ENCODE results near the gene MAP3K10. TPM values are rescaled to one million over a fixed set of nuclear protein-coding genes. Genes with fewer than 3 reads are reported as not detected.

The MAP3K10 gene
- total RNA-seq, 1 experiment from 2014 or later = 11.8 TPM

DNA sequence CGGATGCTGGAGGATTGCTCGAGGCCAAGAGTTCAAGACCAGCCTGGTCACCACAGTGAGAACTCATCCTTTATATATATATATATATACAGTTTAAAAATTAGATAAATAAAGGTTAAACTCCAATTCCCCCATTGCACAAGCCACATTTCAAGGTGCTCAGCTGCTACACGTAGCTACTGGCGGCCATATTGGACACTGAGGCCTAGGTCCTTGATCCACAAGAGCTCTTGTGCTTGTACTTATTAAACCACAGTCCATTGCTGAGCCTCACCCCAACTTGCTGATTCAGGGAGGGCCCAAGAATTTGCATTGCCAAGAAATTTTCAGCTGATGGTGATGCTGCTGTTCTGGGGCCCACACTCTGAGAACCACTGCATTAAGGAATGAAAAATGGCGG, 17.4 kb downstream of the MAP3K10 start:
- no peaks in the 10 kb centered on the region for H3K4me1 Mint-ChIP-seq (ENCODE audit: low read depth, unreplicated experiment)
- CTCF ChIA-PET = no interaction called here

DNA sequence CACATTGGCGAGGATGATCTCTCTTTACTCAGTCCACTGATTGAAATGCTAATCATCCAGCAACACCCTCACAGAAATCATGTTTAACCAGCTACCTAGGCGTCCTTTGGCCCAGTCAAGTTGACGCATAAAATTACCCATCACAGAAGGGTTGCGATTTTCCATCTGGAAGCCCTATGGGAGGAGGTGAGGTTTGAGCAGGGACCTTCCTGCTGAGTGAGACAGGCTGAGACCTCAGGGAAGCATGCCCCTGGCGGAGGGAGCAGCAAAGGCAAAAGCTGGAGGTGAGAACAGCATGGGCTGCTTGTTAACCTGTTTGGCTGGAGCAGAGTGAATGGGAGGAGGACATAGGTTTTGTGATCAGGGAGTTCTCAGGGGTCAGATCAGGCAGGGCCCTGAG, 19.7 kb downstream of the MAP3K10 start:
- TF ChIP-seq, protein P1, sequence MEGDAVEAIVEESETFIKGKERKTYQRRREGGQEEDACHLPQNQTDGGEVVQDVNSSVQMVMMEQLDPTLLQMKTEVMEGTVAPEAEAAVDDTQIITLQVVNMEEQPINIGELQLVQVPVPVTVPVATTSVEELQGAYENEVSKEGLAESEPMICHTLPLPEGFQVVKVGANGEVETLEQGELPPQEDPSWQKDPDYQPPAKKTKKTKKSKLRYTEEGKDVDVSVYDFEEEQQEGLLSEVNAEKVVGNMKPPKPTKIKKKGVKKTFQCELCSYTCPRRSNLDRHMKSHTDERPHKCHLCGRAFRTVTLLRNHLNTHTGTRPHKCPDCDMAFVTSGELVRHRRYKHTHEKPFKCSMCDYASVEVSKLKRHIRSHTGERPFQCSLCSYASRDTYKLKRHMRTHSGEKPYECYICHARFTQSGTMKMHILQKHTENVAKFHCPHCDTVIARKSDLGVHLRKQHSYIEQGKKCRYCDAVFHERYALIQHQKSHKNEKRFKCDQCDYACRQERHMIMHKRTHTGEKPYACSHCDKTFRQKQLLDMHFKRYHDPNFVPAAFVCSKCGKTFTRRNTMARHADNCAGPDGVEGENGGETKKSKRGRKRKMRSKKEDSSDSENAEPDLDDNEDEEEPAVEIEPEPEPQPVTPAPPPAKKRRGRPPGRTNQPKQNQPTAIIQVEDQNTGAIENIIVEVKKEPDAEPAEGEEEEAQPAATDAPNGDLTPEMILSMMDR (IDR thresholded peaks at IDR 0.05; ENCODE audit: insufficient read depth in 1 of 2, low read depth in 1 of 2, low read length in 1 of 2, severe bottlenecking in 1 of 2, unreplicated experiment in 1 of 2) = no peak
- no TSS peak for BruUV-seq (replicated peaks)
- Histone ChIP-seq H3K4me3 (ENCODE audit: low read depth, low read length) (no peak overlapping the region), H3K4me1 (no peaks in the 10 kb centered on the region), H3K36me3 (ENCODE audit: control insufficient read depth, insufficient read depth, low read length) (no peaks in the 10 kb centered on the region; the same call in 1 of the 2 replicates), H3K27me3 (replicated peaks; ENCODE audit: control insufficient read depth, insufficient read depth, low read length) (no peaks in the 10 kb centered on the region), H3K9me3 (no peaks in the 10 kb centered on the region)
- no peak for DNase-seq
- no peak overlapping the region for H3K4me3 Mint-ChIP-seq (ENCODE audit: unreplicated experiment)
- no peaks in the 10 kb centered on the region for H3K4me1 Mint-ChIP-seq (ENCODE audit: low read depth, unreplicated experiment)
- H3K9me3 Mint-ChIP-seq (ENCODE audit: unreplicated experiment) = no peaks in the 10 kb centered on the region
- POLR2A ChIA-PET = no interaction called here
- intact Hi-C loops (cut with micrococcal nuclease; ENCODE audit: unreplicated experiment) = no loop called here
- no peaks in the 10 kb centered on the region for H3K27me3 Mint-ChIP-seq (ENCODE audit: insufficient read depth, unreplicated experiment)
- H3K27ac Mint-ChIP-seq (ENCODE audit: unreplicated experiment) = no peak overlapping the region
- no peaks in the 10 kb centered on the region for H3K36me3 Mint-ChIP-seq (ENCODE audit: insufficient read depth, unreplicated experiment)
- CTCF ChIA-PET = no interaction called here

More for the DNA sequence above, 17.4 kb downstream of the MAP3K10 start:
- no peaks in the 10 kb centered on the region for H3K9me3 Mint-ChIP-seq (ENCODE audit: unreplicated experiment)
- no peak overlapping the region for H3K27ac Mint-ChIP-seq (ENCODE audit: unreplicated experiment)
- POLR2A ChIA-PET = no interaction called here
- Histone ChIP-seq H3K9me3 (no peaks in the 10 kb centered on the region), H3K4me1 (no peaks in the 10 kb centered on the region), H3K4me3 (ENCODE audit: low read depth, low read length) (no peak overlapping the region), H3K27me3 (replicated peaks; ENCODE audit: control insufficient read depth, insufficient read depth, low read length) (no peaks in the 10 kb centered on the region), H3K36me3 (ENCODE audit: control insufficient read depth, insufficient read depth, low read length) (no peaks in the 10 kb centered on the region; the same call in 1 of the 2 replicates)
- TF ChIP-seq, protein P1 (IDR thresholded peaks at IDR 0.05; ENCODE audit: insufficient read depth in 1 of 2, low read depth in 1 of 2, low read length in 1 of 2, severe bottlenecking in 1 of 2, unreplicated experiment in 1 of 2) = no peak
- H3K36me3 Mint-ChIP-seq (ENCODE audit: insufficient read depth, unreplicated experiment) = no peaks in the 10 kb centered on the region
- DNase-seq = no peak
- intact Hi-C loops (cut with micrococcal nuclease; ENCODE audit: unreplicated experiment) = no loop called here
- BruUV-seq (replicated peaks) = no TSS peak
- no peaks in the 10 kb centered on the region for H3K27me3 Mint-ChIP-seq (ENCODE audit: insufficient read depth, unreplicated experiment)
- H3K4me3 Mint-ChIP-seq (ENCODE audit: unreplicated experiment) = no peak overlapping the region

DNA sequence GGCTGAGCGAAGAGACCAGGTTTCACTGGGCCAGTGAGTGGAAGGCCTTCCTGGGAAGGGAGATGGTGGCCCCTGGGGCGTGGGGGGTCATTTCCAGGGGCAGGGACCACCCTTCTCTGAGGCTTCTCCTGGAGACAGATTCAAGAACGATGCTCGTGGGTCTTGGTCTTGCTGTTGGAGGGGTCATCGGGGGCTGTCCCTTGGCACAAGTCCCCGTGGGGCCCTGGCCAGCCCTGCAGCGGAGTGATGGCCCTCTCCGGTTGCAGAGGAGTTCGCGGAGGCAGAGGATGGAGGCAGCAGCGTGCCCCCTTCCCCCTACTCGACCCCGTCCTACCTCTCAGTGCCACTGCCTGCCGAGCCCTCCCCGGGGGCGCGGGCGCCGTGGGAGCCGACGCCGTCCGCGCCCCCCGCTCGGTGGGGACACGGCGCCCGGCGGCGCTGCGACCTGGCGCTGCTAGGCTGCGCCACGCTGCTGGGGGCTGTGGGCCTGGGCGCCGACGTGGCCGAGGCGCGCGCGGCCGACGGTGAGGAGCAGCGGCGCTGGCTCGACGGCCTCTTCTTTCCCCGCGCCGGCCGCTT, 22.1 kb downstream of the MAP3K10 start:
- H3K27me3 ChIP-seq (replicated peaks; ENCODE audit: control insufficient read depth, insufficient read depth, low read length) = no peaks in the 10 kb centered on the region
- intact Hi-C loops (cut with micrococcal nuclease; ENCODE audit: unreplicated experiment) = no loop called here
- H3K36me3 ChIP-seq (ENCODE audit: control insufficient read depth, insufficient read depth, low read length) = no peaks in the 10 kb centered on the region
- H3K4me1 ChIP-seq = no peaks in the 10 kb centered on the region
- Mint-ChIP-seq H3K36me3 (ENCODE audit: insufficient read depth, unreplicated experiment) (peaks cover 4% of the 10 kb centered on the region), H3K27me3 (ENCODE audit: insufficient read depth, unreplicated experiment) (no peaks in the 10 kb centered on the region), H3K27ac (ENCODE audit: unreplicated experiment) (no peak overlapping the region), H3K4me1 (ENCODE audit: low read depth, unreplicated experiment) (peaks cover 10% of the 10 kb centered on the region), H3K4me3 (ENCODE audit: unreplicated experiment) (no peak overlapping the region), H3K9me3 (ENCODE audit: unreplicated experiment) (no peaks in the 10 kb centered on the region)
- BruUV-seq (replicated peaks) = no TSS peak
- no peak for DNase-seq
- no peak overlapping the region for H3K4me3 ChIP-seq (ENCODE audit: low read depth, low read length)
- H3K9me3 ChIP-seq = no peaks in the 10 kb centered on the region
- ChIA-PET CTCF (no interaction called here), POLR2A (no interaction called here)
- TF ChIP-seq, protein P1 (IDR thresholded peaks at IDR 0.05; ENCODE audit: insufficient read depth in 1 of 2, low read depth in 1 of 2, low read length in 1 of 2, severe bottlenecking in 1 of 2, unreplicated experiment in 1 of 2) = no peak

All from Caco-2 (cell line).